Brain microvascular endothelial cell (primary cell): ENCODE data around the gene SLC27A2.
A peak's percentile ranks its signal among the peaks of the same experiment; 100 is the strongest.

Experiments
- DNase-seq: peaks from one replicate; pipeline ENCODE4 v3.0.0-alpha.2; 2020
- H3K27ac ChIP-seq: fragments of 250-450 bp; sonication (Bioruptor Pico); 2 replicates; pipeline ENCODE4 v1.5.1; 2020; ENCODE audit warnings: mild to moderate bottlenecking, moderate library complexity
- H3K27me3 ChIP-seq: fragments of 250-450 bp; sonication (Bioruptor Pico); replicated peaks from 2 replicates; pipeline ENCODE4 v1.5.1; 2020; ENCODE audit warnings: mild to moderate bottlenecking
- H3K36me3 ChIP-seq: fragments of 250-450 bp; sonication (Bioruptor Pico); replicated peaks from 2 replicates; pipeline ENCODE4 v1.5.1; 2020; ENCODE audit warnings: mild to moderate bottlenecking
- H3K4me3 ChIP-seq: 2 replicates; pipeline ENCODE4 v1.5.1; 2011; ENCODE audit warnings: low read depth, mild to moderate bottlenecking, control low read depth, low read length, moderate library complexity
- in situ Hi-C: cut with HindIII; loops from 2 replicates; pipeline ENCODE4 v1.10.0; 2017; ENCODE audit warnings: low sequenced_read_pairs, low pct_ligation_motif_present
- TF ChIP-seq, protein P1 (sequence below): IDR thresholded peaks from 2 replicates; pipeline ENCODE4 v1.5.1; 2011; ENCODE audit warnings: low read depth, mild to moderate bottlenecking, moderate library complexity, low read length, control low read depth, inconsistent platforms; ENCODE audit errors: missing control alignments

Gene SLC27A2

DNA sequence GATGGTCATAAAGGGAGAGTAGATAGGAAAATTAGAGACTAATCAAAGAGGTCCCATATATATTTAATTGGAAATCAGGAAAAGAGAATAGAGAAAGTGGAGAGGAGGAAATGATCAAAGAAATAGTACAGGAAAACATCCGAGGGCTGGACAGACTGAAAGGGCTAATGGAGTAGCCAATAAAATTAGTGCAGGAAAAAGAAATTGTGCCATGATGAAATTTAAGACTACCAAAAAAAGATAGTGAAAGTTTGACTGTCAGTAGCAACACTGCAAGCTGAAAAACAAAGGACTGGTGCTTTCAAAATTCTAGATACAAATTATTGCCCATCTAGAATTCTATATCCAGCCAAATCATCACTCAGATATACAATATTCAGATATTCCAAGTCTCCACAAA, 36.3 kb downstream of the SLC27A2 start:
- H3K27ac ChIP-seq, result no peak overlapping the region
- no peak overlapping the region for H3K4me3 ChIP-seq
- TF ChIP-seq, protein P1, sequence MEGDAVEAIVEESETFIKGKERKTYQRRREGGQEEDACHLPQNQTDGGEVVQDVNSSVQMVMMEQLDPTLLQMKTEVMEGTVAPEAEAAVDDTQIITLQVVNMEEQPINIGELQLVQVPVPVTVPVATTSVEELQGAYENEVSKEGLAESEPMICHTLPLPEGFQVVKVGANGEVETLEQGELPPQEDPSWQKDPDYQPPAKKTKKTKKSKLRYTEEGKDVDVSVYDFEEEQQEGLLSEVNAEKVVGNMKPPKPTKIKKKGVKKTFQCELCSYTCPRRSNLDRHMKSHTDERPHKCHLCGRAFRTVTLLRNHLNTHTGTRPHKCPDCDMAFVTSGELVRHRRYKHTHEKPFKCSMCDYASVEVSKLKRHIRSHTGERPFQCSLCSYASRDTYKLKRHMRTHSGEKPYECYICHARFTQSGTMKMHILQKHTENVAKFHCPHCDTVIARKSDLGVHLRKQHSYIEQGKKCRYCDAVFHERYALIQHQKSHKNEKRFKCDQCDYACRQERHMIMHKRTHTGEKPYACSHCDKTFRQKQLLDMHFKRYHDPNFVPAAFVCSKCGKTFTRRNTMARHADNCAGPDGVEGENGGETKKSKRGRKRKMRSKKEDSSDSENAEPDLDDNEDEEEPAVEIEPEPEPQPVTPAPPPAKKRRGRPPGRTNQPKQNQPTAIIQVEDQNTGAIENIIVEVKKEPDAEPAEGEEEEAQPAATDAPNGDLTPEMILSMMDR, result no peak
- in situ Hi-C loops, result no loop called here
- no peak for DNase-seq
- H3K36me3 ChIP-seq, result no peaks in the 10 kb centered on the region
- H3K27me3 ChIP-seq, result no peaks in the 10 kb centered on the region

DNA sequence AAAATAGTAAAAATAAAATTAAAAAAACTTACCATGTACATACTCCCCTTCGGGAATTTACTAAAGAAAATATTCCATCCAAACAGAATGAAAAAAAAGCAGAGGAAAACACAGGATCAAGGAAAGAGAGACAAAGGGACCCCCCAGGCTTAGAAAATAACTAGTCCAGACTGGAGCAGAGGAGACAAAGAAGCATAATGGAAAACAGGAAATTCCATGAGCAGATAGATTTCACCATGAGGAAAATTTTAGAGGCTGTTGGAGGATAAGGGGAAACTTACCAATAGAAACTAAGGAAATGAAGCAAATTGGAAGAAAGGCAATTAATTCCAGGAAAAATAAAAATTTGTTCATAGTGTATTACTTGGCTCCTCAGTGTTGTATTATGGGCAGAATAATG, 36.7 kb downstream of the SLC27A2 start:
- Histone ChIP-seq H3K27ac (no peak overlapping the region), H3K4me3 (no peak overlapping the region), H3K36me3 (no peaks in the 10 kb centered on the region), H3K27me3 (no peaks in the 10 kb centered on the region)
- no peak for DNase-seq
- in situ Hi-C loops, result no loop called here
- TF ChIP-seq, protein P1, result no peak

DNA sequence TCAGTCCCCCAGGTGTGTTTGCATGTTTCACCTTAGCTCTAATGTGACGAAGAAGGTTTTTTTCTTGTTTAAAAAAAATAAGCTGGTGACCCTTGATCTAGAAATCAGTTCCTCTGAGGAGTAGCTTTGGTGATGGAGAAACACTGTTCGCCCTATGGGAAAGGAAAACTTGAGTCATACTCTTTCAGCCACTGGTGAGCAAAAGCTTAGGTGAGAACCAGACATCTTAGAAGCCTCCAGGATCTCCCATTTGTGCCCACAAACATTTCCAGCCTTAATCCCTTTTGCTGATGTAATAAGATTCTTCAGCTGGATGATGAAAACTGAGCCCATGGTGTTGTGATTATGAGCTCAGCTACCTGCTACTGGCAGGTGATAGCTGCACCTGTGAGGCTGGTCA, 37.8 kb downstream of the SLC27A2 start:
- Histone ChIP-seq H3K4me3 (no peak overlapping the region), H3K27ac (no peak overlapping the region), H3K27me3 (no peaks in the 10 kb centered on the region), H3K36me3 (no peaks in the 10 kb centered on the region)
- TF ChIP-seq, protein P1, result no peak
- no peak for DNase-seq
- in situ Hi-C loops, result no loop called here

DNA sequence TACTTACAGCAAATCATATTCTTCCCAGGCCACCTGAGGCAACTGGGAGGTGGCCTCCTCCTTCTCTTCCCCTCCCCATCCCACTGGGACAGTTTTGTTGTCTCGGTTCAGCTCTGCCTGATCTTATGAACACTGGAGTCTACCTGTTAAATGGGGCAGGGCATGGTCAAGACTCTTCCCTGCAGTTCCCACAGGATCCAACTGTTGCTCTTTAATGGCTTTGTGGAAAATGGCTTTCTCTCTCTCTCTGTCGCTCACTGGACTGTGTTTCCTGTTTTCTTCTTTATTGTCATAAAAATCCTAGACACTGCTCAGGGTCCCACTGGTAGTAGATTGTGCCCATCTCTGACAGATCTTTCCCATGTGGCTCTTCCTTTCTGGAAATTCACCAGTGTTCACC, 40.2 kb downstream of the SLC27A2 start:
- Histone ChIP-seq H3K27ac (no peak overlapping the region), H3K36me3 (no peaks in the 10 kb centered on the region)
- in situ Hi-C loops, result no loop called here

DNA sequence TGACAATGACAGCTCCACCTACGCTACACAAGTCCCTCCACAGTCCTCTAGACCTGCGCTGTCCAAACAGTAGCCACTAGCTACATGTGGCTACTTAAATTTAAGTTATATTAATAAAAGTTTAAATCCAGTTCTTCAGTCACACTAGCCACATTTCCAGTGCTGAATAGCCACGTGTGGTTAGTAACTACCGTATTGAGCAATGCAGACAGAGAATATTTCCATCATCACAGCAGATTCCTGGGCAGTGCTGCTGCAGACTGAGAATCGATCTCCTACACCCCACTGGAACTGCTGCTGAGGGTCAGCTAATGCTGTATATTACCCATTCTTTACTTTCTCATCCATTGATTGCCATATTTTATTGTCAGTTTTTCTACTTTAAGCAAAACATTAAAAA, 42.6 kb downstream of the SLC27A2 start:
- no peak overlapping the region for H3K27ac ChIP-seq
- H3K36me3 ChIP-seq, result no peaks in the 10 kb centered on the region
- TF ChIP-seq, protein P1, result no peak
- in situ Hi-C loops, result no loop called here
- no peaks in the 10 kb centered on the region for H3K27me3 ChIP-seq
- DNase-seq, result peak; percentile 28
- no peak overlapping the region for H3K4me3 ChIP-seq

More for the DNA sequence above, 40.2 kb downstream of the SLC27A2 start:
- DNase-seq, result no peak
- Histone ChIP-seq H3K27me3 (no peaks in the 10 kb centered on the region), H3K4me3 (no peak overlapping the region)
- TF ChIP-seq, protein P1, result no peak

DNA sequence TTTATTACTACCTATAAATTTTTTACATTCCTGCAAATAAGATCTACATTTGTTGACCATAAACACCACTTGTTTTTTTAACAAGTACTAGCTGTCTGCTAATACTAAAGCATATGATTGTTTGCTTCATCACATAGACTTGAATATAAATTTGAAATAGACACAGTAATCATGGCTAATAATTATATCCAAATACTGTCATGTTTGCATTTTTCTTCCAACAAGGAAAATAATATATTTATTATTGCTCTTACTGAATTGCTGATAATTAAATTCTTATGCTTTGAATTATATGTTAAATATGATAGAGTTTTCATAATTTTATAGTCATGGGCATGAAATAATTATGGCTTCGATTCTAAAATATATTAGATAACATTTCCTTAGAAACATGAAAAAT, 43.1 kb downstream of the SLC27A2 start:
- H3K4me3 ChIP-seq, result no peak overlapping the region

More for the DNA sequence above, 43.1 kb downstream of the SLC27A2 start:
- no peak overlapping the region for H3K27ac ChIP-seq
- no peak for DNase-seq
- no peaks in the 10 kb centered on the region for H3K36me3 ChIP-seq
- TF ChIP-seq, protein P1, result no peak
- in situ Hi-C loops, result no loop called here
- no peaks in the 10 kb centered on the region for H3K27me3 ChIP-seq
